GM21515 (cell line): ENCODE results near the gene COPG2.
"Not testable (repeated sequence)": the region's sequence is repeated elsewhere in the genome, so short reads cannot be mapped to it uniquely, and the experiment has no call there.

Experiments
- ATAC-seq: cut with Tn5 transposase; IDR thresholded peaks from one replicate; pipeline ENCODE4 v1.9.1; 2021; ENCODE audit not compliant: unreplicated experiment

COPG2 gene, protein sequence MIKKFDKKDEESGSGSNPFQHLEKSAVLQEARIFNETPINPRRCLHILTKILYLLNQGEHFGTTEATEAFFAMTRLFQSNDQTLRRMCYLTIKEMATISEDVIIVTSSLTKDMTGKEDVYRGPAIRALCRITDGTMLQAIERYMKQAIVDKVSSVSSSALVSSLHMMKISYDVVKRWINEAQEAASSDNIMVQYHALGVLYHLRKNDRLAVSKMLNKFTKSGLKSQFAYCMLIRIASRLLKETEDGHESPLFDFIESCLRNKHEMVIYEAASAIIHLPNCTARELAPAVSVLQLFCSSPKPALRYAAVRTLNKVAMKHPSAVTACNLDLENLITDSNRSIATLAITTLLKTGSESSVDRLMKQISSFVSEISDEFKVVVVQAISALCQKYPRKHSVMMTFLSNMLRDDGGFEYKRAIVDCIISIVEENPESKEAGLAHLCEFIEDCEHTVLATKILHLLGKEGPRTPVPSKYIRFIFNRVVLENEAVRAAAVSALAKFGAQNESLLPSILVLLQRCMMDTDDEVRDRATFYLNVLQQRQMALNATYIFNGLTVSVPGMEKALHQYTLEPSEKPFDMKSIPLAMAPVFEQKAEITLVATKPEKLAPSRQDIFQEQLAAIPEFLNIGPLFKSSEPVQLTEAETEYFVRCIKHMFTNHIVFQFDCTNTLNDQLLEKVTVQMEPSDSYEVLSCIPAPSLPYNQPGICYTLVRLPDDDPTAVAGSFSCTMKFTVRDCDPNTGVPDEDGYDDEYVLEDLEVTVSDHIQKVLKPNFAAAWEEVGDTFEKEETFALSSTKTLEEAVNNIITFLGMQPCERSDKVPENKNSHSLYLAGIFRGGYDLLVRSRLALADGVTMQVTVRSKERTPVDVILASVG

DNA sequence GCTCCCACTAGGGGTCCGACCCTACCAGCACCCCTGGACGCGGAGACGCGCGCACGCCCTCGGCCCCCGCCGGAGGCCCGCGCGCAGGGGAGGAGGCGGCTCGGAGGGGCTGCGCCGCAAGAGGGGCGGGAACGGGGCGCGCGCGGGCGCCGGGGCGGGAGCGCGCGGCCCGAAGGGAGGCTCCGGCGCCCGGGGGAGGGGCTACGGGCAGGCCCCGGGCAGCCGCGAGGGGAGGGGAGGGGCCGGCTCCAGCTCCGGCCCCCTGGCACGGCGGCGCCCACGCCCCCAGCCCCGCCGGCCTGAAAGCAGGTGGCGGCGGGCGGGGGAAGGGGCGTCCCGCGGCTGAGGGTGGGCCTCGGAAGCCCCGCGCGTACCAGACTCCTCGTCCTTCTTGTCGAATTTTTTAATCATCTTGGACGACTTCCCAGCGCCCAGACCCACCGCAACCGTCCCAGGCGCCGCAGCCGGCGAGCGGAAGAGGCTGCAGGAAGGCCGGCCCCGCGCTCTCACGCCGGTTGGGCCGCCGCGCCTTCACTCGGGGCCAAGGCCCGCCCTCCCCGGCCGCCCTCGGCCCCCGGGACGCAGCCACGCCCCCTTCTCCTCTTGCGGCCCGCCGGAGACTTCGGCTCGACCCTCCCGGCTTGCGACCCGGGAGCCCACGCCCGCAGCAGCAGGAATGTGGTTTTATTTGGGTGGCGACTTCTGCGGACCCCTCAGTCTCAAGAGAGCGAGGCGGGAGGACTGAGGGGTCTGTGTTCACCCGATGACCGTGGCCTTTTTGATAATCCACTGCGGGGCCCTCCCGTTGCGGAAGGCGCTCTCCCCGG lies at the start of gene COPG2:
COPG2 (minus strand) TSS at position 491 of the 827 bp plus-strand sequence; CDS start at position 411, 80 bp downstream.
- peak; percentile 93 for ATAC-seq

DNA sequence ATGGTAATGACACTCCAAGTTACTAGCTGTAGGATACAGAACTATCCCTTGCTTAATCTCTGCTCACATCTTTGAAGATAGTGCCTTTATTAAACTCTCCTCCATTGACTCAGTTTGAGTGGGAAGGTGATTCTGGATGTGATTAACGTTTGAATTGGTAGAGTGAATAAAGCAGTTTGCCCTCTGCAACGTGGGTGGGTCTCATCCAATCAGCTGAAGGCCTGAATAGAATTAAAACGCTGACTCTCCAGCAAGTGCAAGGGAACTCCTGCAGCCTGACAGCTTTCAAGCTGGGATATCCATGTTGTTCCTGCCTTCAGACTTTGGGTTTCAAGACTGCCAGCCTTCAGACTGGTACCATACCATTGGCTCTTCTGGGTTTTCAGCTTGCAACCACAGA lies 43.9 kb upstream of the COPG2 start:
- no peak for ATAC-seq

DNA sequence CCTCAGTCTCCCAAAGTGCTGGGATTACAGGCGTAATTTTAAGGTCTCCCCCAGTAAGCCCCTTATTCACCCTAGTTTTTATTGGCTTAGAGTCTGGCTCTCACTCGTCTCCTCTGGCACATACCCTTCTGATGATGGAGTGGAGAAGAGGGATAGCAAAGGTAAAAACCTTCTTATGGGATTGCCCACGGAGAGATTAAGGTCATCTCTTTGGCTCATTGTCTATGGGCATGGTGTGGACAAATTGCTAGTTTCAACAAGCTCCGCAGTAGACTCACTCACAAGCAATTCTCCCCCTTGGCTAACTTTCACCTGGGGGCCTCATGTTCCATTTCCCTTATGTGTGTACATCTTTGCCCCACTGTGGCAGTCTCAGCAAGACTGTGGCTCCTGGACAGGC lies 40.2 kb upstream of the COPG2 start:
- ATAC-seq: no peak

DNA sequence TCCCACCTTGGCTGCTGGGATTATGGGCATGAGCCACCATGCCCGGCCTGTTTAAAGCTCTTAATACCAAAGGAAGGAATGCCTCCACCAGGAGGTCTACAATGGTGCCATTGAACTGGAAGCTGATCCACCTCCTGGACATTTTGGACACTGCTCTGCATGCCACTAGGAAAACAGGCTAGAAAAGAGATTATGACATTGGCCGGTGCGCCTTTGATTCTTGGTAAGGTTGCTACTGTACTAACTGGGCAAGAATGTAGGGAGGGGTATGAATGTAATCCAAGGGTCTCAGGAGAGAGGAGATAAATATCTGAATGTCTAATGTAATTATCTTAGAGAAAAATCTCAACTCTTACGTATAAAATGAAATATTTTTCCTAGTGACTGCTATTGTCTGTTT lies 39.5 kb upstream of the COPG2 start:
- ATAC-seq: no peak

DNA sequence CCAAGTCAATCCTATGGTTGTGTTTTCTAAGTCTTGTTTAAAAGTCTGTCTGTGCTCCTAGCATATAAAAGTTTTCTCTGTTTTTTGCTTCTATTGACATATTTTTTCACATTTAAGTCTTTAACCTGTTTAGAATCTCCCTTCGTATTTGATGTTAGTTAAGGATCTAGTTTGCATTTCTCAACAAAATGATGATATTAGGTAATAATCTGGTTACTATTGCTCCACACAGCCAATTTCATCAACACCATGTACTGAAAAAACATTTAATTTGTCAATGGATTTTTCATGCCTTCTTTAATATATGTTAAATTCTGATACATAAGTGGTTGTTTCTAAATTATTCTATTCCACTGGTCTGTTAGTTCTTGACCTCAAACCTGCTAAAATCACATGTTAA lies 35.3 kb upstream of the COPG2 start:
- ATAC-seq: no peak

DNA sequence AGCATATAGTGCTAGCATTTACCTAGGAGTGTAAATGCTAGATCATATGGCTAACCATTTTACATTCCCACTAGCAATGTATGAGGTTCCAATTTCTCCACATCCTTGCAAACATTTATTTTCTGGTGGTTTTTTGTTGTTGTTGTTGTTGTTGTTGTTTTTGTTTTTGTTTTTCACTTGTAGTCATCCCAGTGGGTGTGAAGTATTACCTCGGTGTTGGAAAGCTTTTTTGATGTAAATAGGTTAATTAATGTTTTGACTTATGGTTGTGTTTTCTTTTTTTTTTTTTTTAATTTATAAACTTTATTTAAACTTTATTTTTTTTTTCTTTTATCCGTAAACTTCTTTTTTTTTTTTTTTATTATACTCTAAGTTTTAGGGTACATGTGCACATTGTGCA lies 33.1 kb upstream of the COPG2 start:
- no peak for ATAC-seq

DNA sequence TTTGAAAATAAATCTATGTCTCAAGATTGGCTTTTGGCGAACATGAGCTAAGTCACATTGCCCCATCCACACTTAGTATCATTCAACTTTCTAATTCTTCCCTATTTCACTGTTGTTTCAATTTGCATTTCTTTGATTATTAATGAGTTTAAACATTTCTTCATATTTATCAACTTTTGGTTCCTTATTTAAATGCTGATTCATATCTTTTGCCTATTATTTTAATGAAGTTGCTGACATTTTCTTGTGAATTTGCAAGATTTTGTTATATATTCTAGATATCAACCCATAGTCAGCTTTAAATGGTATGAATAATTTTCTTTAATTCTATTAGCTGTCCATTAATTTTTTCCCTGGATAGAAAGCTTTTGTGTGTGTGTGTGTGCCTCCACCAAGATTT lies 32.2 kb upstream of the COPG2 start:
- ATAC-seq: no peak

DNA sequence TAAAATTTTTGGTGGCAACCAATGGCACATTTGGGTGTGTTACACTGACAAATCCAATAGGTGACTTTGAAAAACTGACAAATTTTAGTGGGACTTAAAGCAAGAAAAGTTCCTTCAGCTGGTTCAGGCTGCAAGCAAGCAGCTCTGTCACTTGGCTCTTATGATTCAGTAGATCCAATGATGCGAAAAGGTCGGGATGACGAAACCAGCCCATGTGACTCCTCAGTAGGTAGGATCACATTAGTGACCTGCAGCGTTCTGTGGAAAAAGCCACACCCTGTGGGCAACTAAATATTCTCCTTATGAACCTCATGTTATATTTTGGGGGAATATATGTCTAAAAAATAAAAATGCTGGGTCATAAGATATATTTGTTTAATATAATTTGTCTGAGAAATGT lies 31.1 kb upstream of the COPG2 start:
- no peak for ATAC-seq

DNA sequence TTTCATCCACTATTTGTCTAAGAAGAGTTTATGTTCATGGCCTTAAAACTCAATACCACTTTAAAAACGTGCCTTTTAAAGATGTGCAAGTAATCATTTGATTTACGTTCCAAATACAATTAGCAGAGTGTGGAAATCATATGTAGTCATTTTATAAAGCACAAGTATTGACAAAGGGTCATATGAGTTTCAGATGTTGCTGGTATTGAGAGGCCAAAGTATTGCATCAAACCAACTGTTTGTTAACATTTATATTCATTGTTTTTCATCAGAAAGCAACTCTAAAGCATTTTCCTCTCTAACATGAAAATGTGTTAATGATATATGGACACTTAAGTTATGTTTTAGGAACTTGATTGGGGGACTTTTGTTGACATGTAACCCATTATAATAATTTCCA lies 29.3 kb upstream of the COPG2 start:
- no peak for ATAC-seq

DNA sequence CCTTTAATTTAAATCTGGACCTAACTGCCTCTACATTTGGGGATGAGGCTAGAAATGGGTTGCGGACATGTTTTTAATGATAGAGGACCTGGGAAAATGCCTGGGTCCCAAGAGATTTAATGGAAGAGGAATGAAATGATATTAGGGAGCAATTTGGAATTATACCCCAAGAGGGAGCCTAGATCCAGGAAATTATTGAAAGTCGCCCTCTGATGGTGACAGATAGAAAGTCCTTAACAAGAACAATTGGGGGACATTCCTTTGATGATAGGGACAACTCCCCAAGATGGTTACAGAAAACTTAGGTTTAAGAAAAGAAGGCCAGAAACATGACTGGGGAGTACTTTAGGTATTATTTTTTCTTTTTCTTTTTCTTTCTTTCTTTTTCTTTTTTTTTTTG lies 27.3 kb upstream of the COPG2 start:
- ATAC-seq: no peak

DNA sequence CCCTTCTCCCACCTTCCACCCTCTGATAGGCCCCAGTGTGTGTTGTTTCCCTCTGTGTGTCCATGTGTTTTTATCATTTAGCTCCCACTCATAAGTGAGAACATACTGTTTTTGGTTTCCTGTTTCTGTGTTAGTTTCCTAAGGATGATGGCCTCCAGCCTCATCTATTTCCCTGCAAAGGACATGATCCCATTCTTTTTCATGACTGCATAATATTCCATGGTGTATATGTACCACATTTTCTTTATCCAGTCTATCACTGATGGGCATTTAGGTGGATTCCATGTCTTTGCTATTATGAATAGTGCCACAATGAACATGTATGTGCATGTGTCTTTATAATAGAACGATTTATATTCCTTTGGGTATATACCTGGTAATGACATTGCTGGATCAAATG lies 23.8 kb upstream of the COPG2 start:
- not testable (repeated sequence) for ATAC-seq

DNA sequence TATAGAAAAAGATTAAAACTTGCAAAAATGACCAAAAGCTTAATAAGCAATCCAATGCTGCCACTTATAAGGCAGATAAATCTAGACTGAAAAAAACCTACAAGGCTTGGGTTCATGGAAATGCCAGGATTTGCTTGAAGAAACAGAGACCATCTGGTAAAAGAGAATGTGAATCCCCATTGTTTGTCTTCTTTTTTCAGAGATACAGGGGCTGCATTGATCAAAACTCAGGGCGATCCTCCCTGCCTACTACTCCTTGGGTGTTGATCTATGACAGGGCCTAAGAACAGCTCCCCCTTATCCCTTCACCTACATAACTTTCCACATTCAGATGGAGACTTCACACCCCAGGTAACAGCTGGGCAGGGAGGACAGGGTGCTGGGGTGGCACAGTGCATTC lies 21.1 kb upstream of the COPG2 start:
- no peak for ATAC-seq

DNA sequence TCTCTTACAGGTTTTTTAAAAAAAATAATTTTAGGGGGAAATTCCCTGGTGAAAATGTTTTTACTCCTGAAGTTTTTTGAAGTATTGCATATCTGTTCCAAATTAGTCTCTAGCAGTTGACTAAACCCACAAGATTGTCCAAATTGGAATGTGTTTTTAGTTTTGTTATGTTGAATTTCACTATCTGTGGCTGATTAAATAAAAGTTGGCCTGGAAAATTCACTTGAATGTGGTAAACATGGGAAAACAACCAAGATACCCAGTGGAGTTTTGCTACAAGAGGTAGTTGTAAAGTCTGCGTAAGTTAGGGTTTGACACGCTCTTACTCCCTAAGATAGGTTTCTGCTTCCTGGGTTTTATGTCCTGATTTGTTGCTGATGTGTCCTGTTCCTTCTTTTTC lies 14.5 kb upstream of the COPG2 start:
- no peak for ATAC-seq

DNA sequence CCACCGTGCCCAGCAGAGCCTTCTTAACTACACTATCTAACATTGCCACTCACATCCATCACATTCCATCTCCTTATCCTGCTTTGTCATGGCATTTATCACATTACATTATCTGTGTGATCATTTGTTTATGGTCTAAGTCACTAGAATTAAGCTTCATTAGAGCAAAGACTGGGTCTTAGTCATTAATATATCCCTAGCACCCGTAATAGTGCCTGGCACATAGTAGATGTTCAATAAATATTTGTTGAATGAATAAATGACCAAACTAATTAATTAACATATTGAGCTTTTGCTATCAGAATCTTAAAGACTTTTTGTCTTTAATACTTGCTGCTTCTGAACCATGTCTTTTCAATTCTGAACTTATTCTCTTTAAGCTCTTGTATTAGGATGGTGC lies 5.9 kb upstream of the COPG2 start:
- no peak for ATAC-seq

DNA sequence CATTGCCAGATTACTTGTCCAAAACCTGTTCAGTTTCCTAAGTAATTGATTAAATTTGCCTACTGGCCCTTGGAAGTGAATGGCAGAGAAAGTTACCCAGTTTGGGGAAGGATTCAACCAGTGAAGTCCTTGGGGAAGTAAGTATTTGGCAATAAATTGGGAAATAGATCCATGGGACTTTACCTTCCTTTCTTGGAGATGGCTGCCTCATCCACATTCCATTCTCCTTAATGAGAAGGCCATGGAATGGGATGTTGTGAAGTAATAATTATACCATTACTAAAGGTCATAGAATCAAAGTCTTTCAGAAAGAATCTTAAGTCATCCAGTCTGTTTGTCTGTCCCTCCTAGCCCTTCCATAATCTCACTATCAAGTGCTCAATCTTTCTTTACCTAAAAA lies 4.5 kb upstream of the COPG2 start:
- no peak for ATAC-seq

DNA sequence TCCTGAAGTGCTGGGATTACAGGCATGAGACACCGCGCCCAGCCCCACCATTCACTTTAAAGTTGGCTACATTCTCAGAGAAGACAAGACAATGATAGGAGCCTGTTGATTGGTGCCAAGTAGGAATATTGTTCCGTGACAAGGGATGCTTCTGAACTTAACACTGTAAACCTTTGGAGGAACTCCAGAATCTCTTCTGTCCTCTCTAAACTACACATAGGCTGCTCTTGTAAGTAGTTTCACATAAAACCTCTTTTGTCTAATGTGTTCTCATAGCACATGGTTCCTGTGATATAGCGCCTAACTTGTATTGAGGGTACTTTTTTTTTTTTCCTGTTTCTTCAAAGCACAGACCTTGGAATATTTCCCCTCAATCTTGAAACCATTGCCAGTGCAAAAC lies 3.6 kb upstream of the COPG2 start:
- no peak for ATAC-seq

DNA sequence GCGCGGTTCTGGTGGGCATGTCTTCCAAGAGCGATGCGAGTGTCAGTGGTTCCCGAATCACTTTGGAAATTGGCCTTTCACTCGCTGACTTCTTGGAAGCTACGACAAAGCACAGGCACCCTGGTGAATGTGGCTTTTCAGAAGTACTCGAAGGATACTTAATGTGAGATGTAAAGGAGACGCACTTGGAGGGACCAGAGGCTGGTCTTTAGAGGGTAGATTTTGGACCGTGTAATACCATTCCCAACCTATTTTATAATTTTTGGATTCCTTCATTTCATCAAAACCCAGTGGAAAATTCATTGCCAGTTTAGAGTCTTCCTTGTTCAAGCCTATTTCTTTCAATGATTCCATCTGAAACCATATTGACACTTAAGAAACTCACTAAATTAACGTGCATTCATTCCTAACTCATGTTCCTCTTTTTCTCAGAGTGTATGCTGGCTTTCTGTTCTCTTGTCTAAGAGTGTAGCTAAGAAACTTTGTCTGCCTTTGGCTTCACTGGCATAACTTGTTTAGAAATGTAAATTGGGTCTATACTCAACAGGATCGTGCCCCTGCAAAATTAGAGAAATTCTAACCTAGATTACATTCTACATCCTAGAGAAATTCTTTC lies 645 bp upstream of the COPG2 start:
- ATAC-seq: no peak

DNA sequence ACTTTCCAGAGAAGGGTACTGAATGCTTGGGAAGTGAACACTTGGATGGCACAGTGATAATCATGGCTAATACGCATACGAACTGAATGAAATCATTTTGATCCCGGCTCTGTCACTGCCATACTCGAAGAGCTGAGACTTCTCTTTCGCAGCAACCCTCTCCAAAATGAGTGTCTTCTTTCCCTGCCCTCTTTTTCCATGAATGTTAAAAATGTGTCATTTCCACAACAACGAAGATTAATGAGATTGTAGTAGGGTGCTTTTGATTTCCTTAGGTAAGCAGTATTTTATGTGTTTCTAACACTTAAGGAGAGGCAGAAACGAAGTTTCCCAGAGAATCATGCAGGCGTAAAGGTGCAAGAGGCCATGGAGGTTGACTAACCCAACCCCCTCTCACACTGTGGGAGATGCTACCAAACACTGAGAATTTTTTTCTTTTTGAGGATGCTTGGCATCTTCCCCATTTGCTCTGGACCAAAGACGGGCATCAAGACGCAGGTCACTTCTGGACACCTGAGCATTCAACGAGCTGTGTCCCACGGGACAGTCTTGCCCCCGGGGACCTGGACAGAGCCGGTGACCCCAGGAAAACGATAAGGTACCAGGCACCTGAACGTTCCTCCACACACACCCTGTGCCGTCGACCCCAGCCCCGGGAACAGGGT lies 823 bp downstream of the COPG2 start:
- no peak for ATAC-seq

DNA sequence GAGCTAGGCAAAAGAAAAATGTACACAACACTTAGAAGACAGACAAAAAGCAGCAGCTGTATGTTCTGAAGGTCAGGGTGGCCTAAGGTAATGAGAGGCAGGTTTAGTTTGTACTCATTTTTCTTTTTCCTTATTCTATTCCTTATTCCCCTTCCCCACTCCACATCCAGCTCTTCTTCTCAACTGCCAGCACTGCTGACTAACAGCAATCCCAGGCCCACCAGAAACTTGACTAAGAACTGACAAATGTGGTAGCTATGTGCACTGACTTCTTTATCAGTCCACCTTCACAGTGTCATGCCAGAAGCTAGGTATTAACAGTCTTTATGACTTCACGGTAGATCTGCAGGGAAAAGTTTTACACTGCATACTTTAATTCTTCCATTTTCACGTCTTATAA lies 6.1 kb downstream of the COPG2 start:
- no peak for ATAC-seq

DNA sequence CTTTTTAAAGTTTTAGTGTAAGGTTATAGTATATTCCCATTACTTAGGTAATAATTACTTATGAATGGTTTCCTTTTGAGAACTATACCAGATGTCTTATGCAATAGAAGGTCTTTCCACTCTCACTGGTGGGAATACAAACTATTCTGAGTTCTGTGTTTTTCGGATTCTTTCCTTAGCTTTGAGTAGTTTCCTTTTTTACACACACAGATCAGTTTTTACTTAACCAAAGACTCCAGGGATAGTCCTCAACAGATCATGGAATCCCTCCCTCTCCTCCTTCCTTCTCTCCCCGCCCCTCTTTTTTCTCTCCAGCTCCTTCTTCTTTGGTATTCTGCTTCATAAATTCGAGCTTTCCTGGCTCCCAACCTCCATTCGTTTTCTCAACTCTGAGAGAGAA lies 13.3 kb downstream of the COPG2 start:
- no peak for ATAC-seq
